ENCODE measurements around the gene AUTS2.

The AUTS2 gene

GRCh38 chr7:70489813-70490212 lies 891.5 kb downstream of the AUTS2 start:
- DNase-seq = no peak

- DNase-seq = no peak
Measured at GRCh38 chr7:70492625-70493024, 894.4 kb downstream of the AUTS2 start.

GRCh38 chr7:70494225-70495032 lies 896.2 kb downstream of the AUTS2 start:
- DNase-seq = no peak

- no peak for DNase-seq
Measured at GRCh38 chr7:70495033-70495376, 896.7 kb downstream of the AUTS2 start.

- DNase-seq = no peak
Measured at GRCh38 chr7:70497793-70498192, 899.5 kb downstream of the AUTS2 start.

GRCh38 chr7:70498232-70498992 lies 900.1 kb downstream of the AUTS2 start:
- DNase-seq = no peak

- DNase-seq = no peak
Measured at GRCh38 chr7:70500261-70500660, 902.0 kb downstream of the AUTS2 start.

- no peak for DNase-seq
Measured at GRCh38 chr7:70502117-70502863, 904.0 kb downstream of the AUTS2 start.

GRCh38 chr7:70504254-70504653 lies 906.0 kb downstream of the AUTS2 start:
- DNase-seq = peak; percentile 18

- DNase-seq = peak; percentile 94
Measured at GRCh38 chr7:70505468-70505867, 907.2 kb downstream of the AUTS2 start.

- peak; percentile 59 for DNase-seq
Measured at GRCh38 chr7:70505886-70506285, 907.6 kb downstream of the AUTS2 start.

GRCh38 chr7:70506434-70506833 lies 908.2 kb downstream of the AUTS2 start:
- peak; percentile 79 for DNase-seq

- peak; percentile 16 for DNase-seq
Measured at GRCh38 chr7:70512144-70512543, 913.9 kb downstream of the AUTS2 start.

- peak; percentile 53 for DNase-seq
Measured at GRCh38 chr7:70512761-70513160, 914.5 kb downstream of the AUTS2 start.

- DNase-seq = no peak
Measured at GRCh38 chr7:70520611-70521010, 922.3 kb downstream of the AUTS2 start.

- DNase-seq = no peak
Measured at GRCh38 chr7:70523249-70523988, 925.1 kb downstream of the AUTS2 start.

GRCh38 chr7:70523989-70524351 lies 925.7 kb downstream of the AUTS2 start:
- DNase-seq = no peak

GRCh38 chr7:70525991-70526390 lies 927.7 kb downstream of the AUTS2 start:
- DNase-seq = no peak

- DNase-seq = no peak
Measured at GRCh38 chr7:70527520-70528115, 929.3 kb downstream of the AUTS2 start.

GRCh38 chr7:70529436-70529835 lies 931.2 kb downstream of the AUTS2 start:
- DNase-seq = no peak

- peak; percentile 97 for DNase-seq
Measured at GRCh38 chr7:70529914-70530585, 931.8 kb downstream of the AUTS2 start.

- DNase-seq = no peak
Measured at GRCh38 chr7:70533614-70534013, 935.3 kb downstream of the AUTS2 start.

Data from NCI-H82 (cell line).